Measurements from ENCODE around the gene FAM20C.
A peak's percentile ranks its signal among the peaks of the same experiment; 100 is the strongest.

FAM20C gene

GRCh38 chr7:191981-192649 is at the start of gene FAM20C:
TSS of gene FAM20C (plus strand) at chr7:192571. CDS start at chr7:193200, 629 bp downstream.
- Mint-ChIP-seq H3K27ac (no peak within 1 kb of the TSS), H3K36me3 (no peaks in the 10 kb centered on the region), H3K4me1 (peaks cover 3% of the 10 kb centered on the region), H3K27me3 (peaks cover 14% of the 10 kb centered on the region), H3K9me3 (no peaks in the 10 kb centered on the region), H3K4me3 (peak within 1 kb of the TSS; percentile 69)

GRCh38 chr7:143145-143751 is 49.1 kb upstream of the FAM20C start:
- Mint-ChIP-seq H3K9me3 (no peaks in the 10 kb centered on the region), H3K27me3 (no peaks in the 10 kb centered on the region), H3K27ac (no peak overlapping the region), H3K4me3 (no peak overlapping the region), H3K4me1 (peaks cover under 1% of the 10 kb centered on the region), H3K36me3 (peaks cover 2% of the 10 kb centered on the region)

GRCh38 chr7:143811-144453 is 48.4 kb upstream of the FAM20C start:
- no peaks in the 10 kb centered on the region for H3K9me3 Mint-ChIP-seq

GRCh38 chr7:144454-144826 is 47.9 kb upstream of the FAM20C start:
- Mint-ChIP-seq H3K27ac (no peak overlapping the region), H3K9me3 (no peaks in the 10 kb centered on the region)

More at GRCh38 chr7:143811-144453, 48.4 kb upstream of the FAM20C start:
- Mint-ChIP-seq H3K4me1 (peaks cover 6% of the 10 kb centered on the region), H3K4me3 (no peak overlapping the region), H3K36me3 (peaks cover 2% of the 10 kb centered on the region), H3K27ac (no peak overlapping the region), H3K27me3 (no peaks in the 10 kb centered on the region)

GRCh38 chr7:145863-146262 is 46.5 kb upstream of the FAM20C start:
- no peaks in the 10 kb centered on the region for H3K9me3 Mint-ChIP-seq
- no peak overlapping the region for H3K27ac Mint-ChIP-seq
- peaks cover 4% of the 10 kb centered on the region for H3K36me3 Mint-ChIP-seq
- H3K4me3 Mint-ChIP-seq: no peak overlapping the region
- no peaks in the 10 kb centered on the region for H3K27me3 Mint-ChIP-seq
- peaks cover 23% of the 10 kb centered on the region for H3K4me1 Mint-ChIP-seq

More at GRCh38 chr7:144454-144826, 47.9 kb upstream of the FAM20C start:
- H3K36me3 Mint-ChIP-seq: peaks cover 4% of the 10 kb centered on the region
- H3K27me3 Mint-ChIP-seq: no peaks in the 10 kb centered on the region
- H3K4me3 Mint-ChIP-seq: no peak overlapping the region
- peaks cover 12% of the 10 kb centered on the region for H3K4me1 Mint-ChIP-seq

GRCh38 chr7:148543-148931 is 43.8 kb upstream of the FAM20C start:
- peaks cover 23% of the 10 kb centered on the region for H3K4me1 Mint-ChIP-seq
- peak overlapping the region; percentile 100 for H3K27ac Mint-ChIP-seq
- peak overlapping the region; percentile 92 for H3K4me3 Mint-ChIP-seq
- no peaks in the 10 kb centered on the region for H3K27me3 Mint-ChIP-seq
- no peaks in the 10 kb centered on the region for H3K9me3 Mint-ChIP-seq
- H3K36me3 Mint-ChIP-seq: peaks cover 4% of the 10 kb centered on the region

GRCh38 chr7:148932-149790 is 43.2 kb upstream of the FAM20C start:
- peak overlapping the region; percentile 92 for H3K4me3 Mint-ChIP-seq
- peaks cover 23% of the 10 kb centered on the region for H3K4me1 Mint-ChIP-seq
- peaks cover 4% of the 10 kb centered on the region for H3K36me3 Mint-ChIP-seq
- peak overlapping the region; percentile 100 for H3K27ac Mint-ChIP-seq
- H3K27me3 Mint-ChIP-seq: no peaks in the 10 kb centered on the region
- H3K9me3 Mint-ChIP-seq: no peaks in the 10 kb centered on the region

GRCh38 chr7:149791-150636 is 42.4 kb upstream of the FAM20C start:
- Mint-ChIP-seq H3K4me1 (peaks cover 23% of the 10 kb centered on the region), H3K4me3 (peak overlapping the region; percentile 92), H3K36me3 (peaks cover 4% of the 10 kb centered on the region), H3K9me3 (no peaks in the 10 kb centered on the region), H3K27ac (peak overlapping the region; percentile 100), H3K27me3 (no peaks in the 10 kb centered on the region)

GRCh38 chr7:150811-151221 is 41.6 kb upstream of the FAM20C start:
- H3K9me3 Mint-ChIP-seq: no peaks in the 10 kb centered on the region
- peaks cover 4% of the 10 kb centered on the region for H3K36me3 Mint-ChIP-seq
- peak overlapping the region; percentile 92 for H3K4me3 Mint-ChIP-seq
- no peaks in the 10 kb centered on the region for H3K27me3 Mint-ChIP-seq
- peaks cover 23% of the 10 kb centered on the region for H3K4me1 Mint-ChIP-seq
- peak overlapping the region; percentile 72 for H3K27ac Mint-ChIP-seq

- H3K4me3 Mint-ChIP-seq: no peak overlapping the region
- H3K27me3 Mint-ChIP-seq: no peaks in the 10 kb centered on the region
- H3K9me3 Mint-ChIP-seq: no peaks in the 10 kb centered on the region
- H3K4me1 Mint-ChIP-seq: peaks cover 23% of the 10 kb centered on the region
- H3K36me3 Mint-ChIP-seq: peaks cover 4% of the 10 kb centered on the region
- H3K27ac Mint-ChIP-seq: no peak overlapping the region
These were observed 40.9 kb upstream of the FAM20C start for GRCh38 chr7:151346-152050.

- Mint-ChIP-seq H3K9me3 (no peaks in the 10 kb centered on the region), H3K36me3 (peaks cover 2% of the 10 kb centered on the region), H3K27ac (no peak overlapping the region), H3K27me3 (no peaks in the 10 kb centered on the region), H3K4me1 (peaks cover 23% of the 10 kb centered on the region), H3K4me3 (no peak overlapping the region)
These were observed 39.5 kb upstream of the FAM20C start for GRCh38 chr7:152702-153391.

- no peak overlapping the region for H3K4me3 Mint-ChIP-seq
- no peaks in the 10 kb centered on the region for H3K9me3 Mint-ChIP-seq
- H3K27me3 Mint-ChIP-seq: no peaks in the 10 kb centered on the region
- H3K4me1 Mint-ChIP-seq: peaks cover 19% of the 10 kb centered on the region
- H3K36me3 Mint-ChIP-seq: peaks cover 2% of the 10 kb centered on the region
- no peak overlapping the region for H3K27ac Mint-ChIP-seq
These were observed 38.8 kb upstream of the FAM20C start for GRCh38 chr7:153604-154003.

- H3K36me3 Mint-ChIP-seq: peaks cover under 1% of the 10 kb centered on the region
- H3K27me3 Mint-ChIP-seq: no peaks in the 10 kb centered on the region
- no peaks in the 10 kb centered on the region for H3K9me3 Mint-ChIP-seq
- no peak overlapping the region for H3K4me3 Mint-ChIP-seq
- peaks cover 14% of the 10 kb centered on the region for H3K4me1 Mint-ChIP-seq
- H3K27ac Mint-ChIP-seq: no peak overlapping the region
These were observed 38.1 kb upstream of the FAM20C start for GRCh38 chr7:154096-154799.

Data from activated naive CD4-positive, alpha-beta T cell treated with anti-CD3 and anti-CD28 coated beads, Interleukin-2, amount 50 U/mL, for 24 hours (primary cell).